Measurements from ENCODE around the gene PCDHGA9.
A peak's percentile ranks its signal among the peaks of the same experiment; 100 is the strongest.
"Not testable (repeated sequence)": the region's sequence is repeated elsewhere in the genome, so short reads cannot be mapped to it uniquely, and the experiment has no call there.

The PCDHGA9 gene

GRCh38 chr5:141369994-141370848, 32.4 kb upstream of the PCDHGA9 start, which contains the start of gene PCDHGB3:
Gene PCDHGB3 (plus strand): TSS chr5:141370242. CDS start chr5:141370395, 153 bp downstream.
- peak; percentile 78 for TF ChIP-seq CTCF (IDR thresholded peaks at IDR 0.05; ENCODE audit: insufficient read depth, low read length, poor library complexity, severe bottlenecking)
- Histone ChIP-seq H3K4me3 (replicated peaks; ENCODE audit: low read depth, low read length) (peak within 1 kb of the TSS; percentile 64), H3K27me3 (replicated peaks; ENCODE audit: control insufficient read depth, insufficient read depth, low read length) (no peaks in the 10 kb centered on the region)

GRCh38 chr5:141371572-141372475, 30.8 kb upstream of the PCDHGA9 start:
- DNase-seq (ENCODE audit: extremely low read depth, insufficient read length) = no peak
- Histone ChIP-seq H3K27me3 (replicated peaks; ENCODE audit: control insufficient read depth, insufficient read depth, low read length) (no peaks in the 10 kb centered on the region), H3K4me3 (replicated peaks; ENCODE audit: low read depth, low read length) (no peak overlapping the region), H3K36me3 (ENCODE audit: control insufficient read depth, insufficient read depth, low read length) (no peaks in the 10 kb centered on the region)
- no peak for TF ChIP-seq CTCF (IDR thresholded peaks at IDR 0.05; ENCODE audit: insufficient read depth, low read length, poor library complexity, severe bottlenecking)

More at GRCh38 chr5:141369994-141370848, 32.4 kb upstream of the PCDHGA9 start, which contains the start of gene PCDHGB3:
- no peaks in the 10 kb centered on the region for H3K36me3 ChIP-seq (ENCODE audit: control insufficient read depth, insufficient read depth, low read length)
- DNase-seq (ENCODE audit: extremely low read depth, insufficient read length) = peak; percentile 37

GRCh38 chr5:141373673-141374317, 28.8 kb upstream of the PCDHGA9 start, which contains the start of gene PCDHGA6:
Gene PCDHGA6 (plus strand): TSS chr5:141373891. CDS start chr5:141374084, 193 bp downstream.
- no peak for DNase-seq (ENCODE audit: extremely low read depth, insufficient read length)
- H3K27me3 ChIP-seq (replicated peaks; ENCODE audit: control insufficient read depth, insufficient read depth, low read length) = no peaks in the 10 kb centered on the region
- H3K36me3 ChIP-seq (ENCODE audit: control insufficient read depth, insufficient read depth, low read length) = no peaks in the 10 kb centered on the region
- TF ChIP-seq CTCF (IDR thresholded peaks at IDR 0.05; ENCODE audit: insufficient read depth, low read length, poor library complexity, severe bottlenecking) = no peak
- H3K4me3 ChIP-seq (replicated peaks; ENCODE audit: low read depth, low read length) = no peak within 1 kb of the TSS

GRCh38 chr5:141374627-141375026, 28.0 kb upstream of the PCDHGA9 start:
- Histone ChIP-seq H3K27me3 (replicated peaks; ENCODE audit: control insufficient read depth, insufficient read depth, low read length) (no peaks in the 10 kb centered on the region), H3K36me3 (ENCODE audit: control insufficient read depth, insufficient read depth, low read length) (no peaks in the 10 kb centered on the region), H3K4me3 (replicated peaks; ENCODE audit: low read depth, low read length) (no peak overlapping the region)
- no peak for TF ChIP-seq CTCF (IDR thresholded peaks at IDR 0.05; ENCODE audit: insufficient read depth, low read length, poor library complexity, severe bottlenecking)
- DNase-seq (ENCODE audit: extremely low read depth, insufficient read length) = no peak

GRCh38 chr5:141375444-141376155, 27.0 kb upstream of the PCDHGA9 start:
- H3K36me3 ChIP-seq (ENCODE audit: control insufficient read depth, insufficient read depth, low read length); H3K27me3 ChIP-seq (replicated peaks; ENCODE audit: control insufficient read depth, insufficient read depth, low read length); H3K4me3 ChIP-seq (replicated peaks; ENCODE audit: low read depth, low read length); DNase-seq (ENCODE audit: extremely low read depth, insufficient read length): not testable (repeated sequence)

Data from GM06990 (cell line).